ENCODE data around the gene PALLD.

- no peak for TF ChIP-seq CTCF (optimal IDR thresholded peaks at IDR 0.05 in 1 of 3, IDR thresholded peaks at IDR 0.05 in 1 of 3, conservative IDR thresholded peaks at IDR 0.05 in 1 of 3; ENCODE audit: extremely low read depth in 1 of 3, insufficient read depth in 2 of 3, low read length in 3 of 3)
- TF ChIP-seq EZH2 (IDR thresholded peaks at IDR 0.05; ENCODE audit: low read length), result no peak
Observed at GRCh38 chr4:168637872-168638756, 141.3 kb downstream of the PALLD start.

Data from keratinocyte (primary cell).